Esophagus muscularis mucosa (tissue), 4 donors: ENCODE data around the gene TMC2. TPM values are rescaled to one million over a fixed set of nuclear protein-coding genes. Genes with fewer than 3 reads are reported as not detected.

ENCODE experiments used
- DNase-seq: peaks from one replicate; pipeline ENCODE4 v3.0.0-alpha.2; 2017; ENCODE audit errors: extremely low spot score
- H3K27ac ChIP-seq, 4 donors: fragments of 200-600 bp; sonication (generic); replicated peaks in 1 of 4; 1 replicate in 3 of 4; 2 replicates in 1 of 4; pipeline ENCODE4 v1.5.1; 2016 to 2019; ENCODE audit warnings: mild to moderate bottlenecking in 1 of 4
- H3K27me3 ChIP-seq, 4 donors: fragments of 200-600 bp; sonication (generic); one replicate each; pipeline versions ENCODE4 v1.5.1 to v1.6.0; 2016 to 2019
- H3K36me3 ChIP-seq, 4 donors: fragments of 200-600 bp; sonication (generic); one replicate each; pipeline ENCODE4 v1.5.1; 2016 to 2019
- H3K4me1 ChIP-seq, 4 donors: fragments of 200-600 bp; sonication (generic); one replicate each; pipeline ENCODE4 v1.5.1; 2016 to 2019
- H3K4me3 ChIP-seq, 4 donors: fragments of 200-600 bp; sonication (generic); 1 replicate in 2 of 4; 2 replicates in 2 of 4; pipeline ENCODE4 v1.5.1; 2016 to 2019; ENCODE audit warnings: mild to moderate bottlenecking in 4 of 4, moderate library complexity in 1 of 4
- H3K9me3 ChIP-seq, 4 donors: fragments of 200-600 bp; sonication (generic); 1 replicate in 3 of 4; 2 replicates in 1 of 4; pipeline ENCODE4 v1.5.1; 2016 to 2019
- CTCF ChIP-seq, 3 experiments: fragments of 200-600 bp in 2 of 3; fragments of 450-650 bp in 1 of 3; sonication (generic) in 2 of 3; IDR thresholded peaks; one replicate each; pipeline ENCODE4 v1.5.1; 2017 to 2019; ENCODE audit warnings: antibody characterized with exemption in 3 of 3, mild to moderate bottlenecking in 2 of 3, moderate library complexity in 1 of 3
- EP300 ChIP-seq: sonication (generic); formaldehyde crosslinking; IDR thresholded peaks from one replicate; pipeline ENCODE4 v1.6.1; 2017; ENCODE audit warnings: antibody characterized with exemption
- POLR2A ChIP-seq: fragments of 450-650 bp; IDR thresholded peaks from one replicate; pipeline ENCODE4 v1.6.1; 2017; ENCODE audit warnings: antibody characterized with exemption, moderate library complexity, mild to moderate bottlenecking, low read depth
- POLR2AphosphoS5 ChIP-seq, 2 donors: sonication (generic); formaldehyde crosslinking; IDR thresholded peaks; one replicate each; pipeline ENCODE4 v1.6.1; 2017; ENCODE audit warnings: antibody characterized with exemption in 2 of 2
- WGBS: methylation state at CpG from one replicate; pipeline ENCODE4 v1.1.5; 2018; 5-methylcytosine and 5-hydroxymethylcytosine counted together
- intact Hi-C: fragments of 100-400 bp; cut with DNase I; formaldehyde crosslinking; loops from one replicate; pipeline ENCODE4 v1.15.1; 2023
- total RNA-seq, 4 donors: library from RNA; depleted of rRNA; stranded (reverse); fragments of >200 nt; gene quantifications; one replicate each; pipeline versions ENCODE4 v1.1.0 to v1.2.1, GENCODE V29; 2016

TMC2 gene
- total RNA-seq, 4 donors from 2014 or later, result 0.19 to 0.34 TPM; not detected in 2

GRCh38 chr20:2654384-2654822 lies 118.0 kb downstream of the TMC2 start:
- H3K4me3 ChIP-seq, result peak overlapping the region in 1 of 4 donors; percentile 92
- DNase-seq, result no peak
- H3K36me3 ChIP-seq, result peaks cover 44 to 56% (median 52%) of the 10 kb centered on the region in 4 donors
- no peaks in the 10 kb centered on the region for H3K9me3 ChIP-seq
- intact Hi-C loops, result no loop called here
- no peaks in the 10 kb centered on the region for H3K27me3 ChIP-seq
- 83% methylated on average over 8 of the region's 9 CpGs for WGBS
- H3K4me1 ChIP-seq, result peaks cover 16 to 33% (median 28%) of the 10 kb centered on the region in 4 donors
- TF ChIP-seq EP300 (no peak), CTCF (IDR thresholded peaks at IDR 0.05) (no peak), POLR2A (no peak), POLR2AphosphoS5 (IDR thresholded peaks at IDR 0.05) (no peak)
- no peak overlapping the region for H3K27ac ChIP-seq

DNA sequence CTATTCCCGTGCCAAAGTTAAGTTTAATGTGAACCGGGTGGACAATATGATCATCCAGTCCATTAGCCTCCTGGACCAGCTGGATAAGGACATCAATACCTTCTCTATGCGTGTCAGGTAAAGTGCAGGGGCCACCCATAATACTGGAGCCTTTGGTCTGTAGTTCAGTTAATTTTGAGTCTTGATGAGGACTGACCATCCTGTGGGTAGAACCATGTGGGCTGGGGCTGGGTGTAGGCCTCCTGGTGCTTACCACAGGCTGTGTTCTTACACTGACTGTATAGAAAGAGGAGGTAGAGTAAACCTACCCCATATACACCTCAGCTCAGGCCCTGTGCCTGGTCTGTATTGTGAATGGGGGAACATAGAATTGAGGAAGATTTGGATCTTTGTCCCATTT lies 118.5 kb downstream of the TMC2 start:
- TF ChIP-seq EP300 (no peak), POLR2AphosphoS5 (IDR thresholded peaks at IDR 0.05) (no peak), POLR2A (no peak), CTCF (IDR thresholded peaks at IDR 0.05) (no peak)
- H3K36me3 ChIP-seq, result peaks cover 48 to 61% (median 56%) of the 10 kb centered on the region in 4 donors
- no peak for DNase-seq
- no peak overlapping the region for H3K27ac ChIP-seq
- H3K4me1 ChIP-seq, result peaks cover 16 to 33% (median 28%) of the 10 kb centered on the region in 4 donors
- intact Hi-C loops, result no loop called here
- H3K27me3 ChIP-seq, result no peaks in the 10 kb centered on the region
- H3K4me3 ChIP-seq, result no peak overlapping the region
- no peaks in the 10 kb centered on the region for H3K9me3 ChIP-seq
- WGBS, result 89% methylated on average over 3 of the region's 3 CpGs

GRCh38 chr20:2655331-2656116 lies 119.2 kb downstream of the TMC2 start:
- H3K27me3 ChIP-seq, result no peaks in the 10 kb centered on the region
- 87% methylated on average over 13 of the region's 17 CpGs for WGBS
- no peak overlapping the region for H3K4me3 ChIP-seq
- TF ChIP-seq EP300 (no peak), CTCF (IDR thresholded peaks at IDR 0.05) (no peak), POLR2AphosphoS5 (IDR thresholded peaks at IDR 0.05) (no peak), POLR2A (no peak)
- H3K9me3 ChIP-seq, result no peaks in the 10 kb centered on the region
- H3K27ac ChIP-seq, result no peak overlapping the region
- H3K4me1 ChIP-seq, result peaks cover 16 to 33% (median 27%) of the 10 kb centered on the region in 4 donors
- peaks cover 55 to 67% (median 63%) of the 10 kb centered on the region in 4 donors for H3K36me3 ChIP-seq
- DNase-seq, result no peak
- intact Hi-C loops, result no loop called here

GRCh38 chr20:2656471-2657117 lies 120.2 kb downstream of the TMC2 start:
- no peak overlapping the region for H3K4me3 ChIP-seq
- no peak overlapping the region for H3K27ac ChIP-seq
- H3K4me1 ChIP-seq, result peaks cover 12 to 25% (median 19%) of the 10 kb centered on the region in 4 donors
- intact Hi-C loops, result no loop called here
- TF ChIP-seq CTCF (IDR thresholded peaks at IDR 0.05) (no peak), POLR2AphosphoS5 (IDR thresholded peaks at IDR 0.05) (no peak), EP300 (no peak), POLR2A (no peak)
- H3K36me3 ChIP-seq, result peaks cover 66 to 78% (median 74%) of the 10 kb centered on the region in 4 donors
- H3K27me3 ChIP-seq, result no peaks in the 10 kb centered on the region
- DNase-seq, result no peak
- no peaks in the 10 kb centered on the region for H3K9me3 ChIP-seq
- 83% methylated on average over 12 of the region's 12 CpGs for WGBS
